MM.1S (cell line): ENCODE results near the gene DNAL4.

ENCODE experiments used
- DNase-seq: peaks from one replicate; pipeline ENCODE4 v3.0.0-alpha.2; 2015
- H2AFZ ChIP-seq: fragments of 300-600 bp; sonication (generic); 2 replicates; pipeline ENCODE4 v1.6.0; 2016; ENCODE audit warnings: antibody characterized with exemption, low read length
- H3F3A ChIP-seq: fragments of 300-600 bp; sonication (generic); 2 replicates; pipeline ENCODE4 v1.6.1; 2016; ENCODE audit warnings: mild to moderate bottlenecking, antibody characterized with exemption, low read length, moderate library complexity, mixed read lengths; ENCODE audit not compliant: insufficient read depth
- H3K27ac ChIP-seq: fragments of 300-600 bp; sonication (generic); 2 replicates; pipeline ENCODE4 v1.5.1; 2016; ENCODE audit warnings: mild to moderate bottlenecking, low read length
- H3K27me3 ChIP-seq: fragments of 300-600 bp; sonication (generic); replicated peaks from 2 replicates; pipeline ENCODE4 v1.6.0; 2016; ENCODE audit warnings: low read length; ENCODE audit not compliant: insufficient read depth
- H3K36me3 ChIP-seq: fragments of 300-600 bp; sonication (generic); replicated peaks from 2 replicates; pipeline ENCODE4 v1.6.1; 2016; ENCODE audit warnings: mild to moderate bottlenecking, low read length, mixed read lengths; ENCODE audit not compliant: insufficient read depth
- H3K4me1 ChIP-seq: fragments of 300-600 bp; sonication (generic); 2 replicates; pipeline ENCODE4 v1.6.1; 2016; ENCODE audit warnings: low read length, mixed read lengths
- H3K4me2 ChIP-seq: fragments of 300-600 bp; sonication (generic); 2 replicates; pipeline ENCODE4 v1.6.0; 2016; ENCODE audit warnings: low read depth, low read length
- H3K4me3 ChIP-seq: fragments of 300-600 bp; sonication (generic); 2 replicates; pipeline ENCODE4 v1.5.1; 2016; ENCODE audit warnings: low read length, mixed read lengths
- H3K79me2 ChIP-seq: fragments of 300-600 bp; sonication (generic); 2 replicates; pipeline ENCODE4 v1.6.1; 2016; ENCODE audit warnings: mixed run types, low read length, mixed read lengths
- H3K9ac ChIP-seq: fragments of 300-600 bp; sonication (generic); 2 replicates; pipeline ENCODE4 v1.6.1; 2016; ENCODE audit warnings: low read length, mixed read lengths
- H3K9me2 ChIP-seq: fragments of 300-600 bp; sonication (generic); replicated peaks from 2 replicates; pipeline ENCODE4 v1.6.1; 2016; ENCODE audit warnings: mild to moderate bottlenecking, low read length, mixed read lengths; ENCODE audit not compliant: insufficient read depth
- H3K9me3 ChIP-seq: fragments of 300-600 bp; sonication (generic); replicated peaks from 2 replicates; pipeline ENCODE4 v1.6.1; 2016; ENCODE audit warnings: mild to moderate bottlenecking, low read length, mixed read lengths; ENCODE audit not compliant: insufficient read depth
- H4K20me1 ChIP-seq: fragments of 300-600 bp; sonication (generic); 2 replicates; pipeline ENCODE4 v1.6.1; 2016; ENCODE audit warnings: mild to moderate bottlenecking, low read length, moderate library complexity, mixed read lengths; ENCODE audit not compliant: insufficient read depth
- CTCF ChIP-seq: fragments of 300-600 bp; sonication (generic); IDR thresholded peaks from 2 replicates; pipeline ENCODE4 v1.5.1; 2016; ENCODE audit warnings: antibody characterized with exemption, low read length, mixed read lengths
- EZH2 ChIP-seq: fragments of 300-600 bp; sonication (generic); optimal IDR thresholded peaks from 2 replicates; pipeline ENCODE3; 2017; ENCODE audit warnings: low read depth, mild to moderate bottlenecking, antibody characterized with exemption, low read length, mixed read lengths
- EZH2phosphoT487 ChIP-seq: fragments of 300-600 bp; sonication (generic); IDR thresholded peaks from 2 replicates; pipeline ENCODE4 v1.6.1; 2018; ENCODE audit warnings: antibody characterized with exemption, low read length

The DNAL4 gene

GRCh38 chr22:38750104-38750503 is 43.8 kb downstream of the DNAL4 start:
- peaks cover 42% of the 10 kb centered on the region for H3F3A ChIP-seq
- TF ChIP-seq CTCF (no peak), EZH2phosphoT487 (no peak), EZH2 (no peak)
- H3K36me3 ChIP-seq: peaks cover 29% of the 10 kb centered on the region
- no peaks in the 10 kb centered on the region for H4K20me1 ChIP-seq
- H3K79me2 ChIP-seq: peaks cover 80% of the 10 kb centered on the region
- H3K9me3 ChIP-seq: no peaks in the 10 kb centered on the region
- peak overlapping the region; percentile 98; the same call in 1 of the 2 replicates for H3K27ac ChIP-seq
- H3K27me3 ChIP-seq: no peaks in the 10 kb centered on the region
- no peak for DNase-seq
- peaks cover 43% of the 10 kb centered on the region for H3K4me1 ChIP-seq
- peak overlapping the region; percentile 90; the same call in 1 of the 2 replicates for H3K4me2 ChIP-seq
- H3K9me2 ChIP-seq: no peaks in the 10 kb centered on the region
- no peak overlapping the region for H3K4me3 ChIP-seq
- no peak overlapping the region for H2AFZ ChIP-seq
- no peak overlapping the region; the same call in 1 of the 2 replicates for H3K9ac ChIP-seq

- peaks cover 32% of the 10 kb centered on the region for H3K36me3 ChIP-seq
- H3K4me1 ChIP-seq: peaks cover 36% of the 10 kb centered on the region
- no peak overlapping the region for H3K4me2 ChIP-seq
- H3K9me3 ChIP-seq: no peaks in the 10 kb centered on the region
- H3K27me3 ChIP-seq: no peaks in the 10 kb centered on the region
- peaks cover 70% of the 10 kb centered on the region for H3K79me2 ChIP-seq
- peaks cover 34% of the 10 kb centered on the region for H3F3A ChIP-seq
- no peak for TF ChIP-seq EZH2
- no peak for TF ChIP-seq CTCF
- no peak for TF ChIP-seq EZH2phosphoT487
- no peak for DNase-seq
- no peaks in the 10 kb centered on the region for H4K20me1 ChIP-seq
- no peak overlapping the region for H3K4me3 ChIP-seq
- no peak overlapping the region for H3K9ac ChIP-seq
- no peak overlapping the region for H2AFZ ChIP-seq
- no peaks in the 10 kb centered on the region for H3K9me2 ChIP-seq
- H3K27ac ChIP-seq: no peak overlapping the region
Measured at GRCh38 chr22:38748487-38749136, 45.3 kb downstream of the DNAL4 start.

- no peaks in the 10 kb centered on the region for H3K9me3 ChIP-seq
- no peaks in the 10 kb centered on the region for H3K27me3 ChIP-seq
- no peaks in the 10 kb centered on the region for H3K9me2 ChIP-seq
- peaks cover 37% of the 10 kb centered on the region for H3K36me3 ChIP-seq
- H2AFZ ChIP-seq: no peak overlapping the region
- TF ChIP-seq EZH2phosphoT487 (no peak), CTCF (no peak), EZH2 (no peak)
- DNase-seq: no peak
- H3F3A ChIP-seq: peaks cover 16% of the 10 kb centered on the region; the same call in 1 of the 2 replicates
- no peak overlapping the region for H3K4me3 ChIP-seq
- peaks cover 10% of the 10 kb centered on the region for H3K4me1 ChIP-seq
- H3K79me2 ChIP-seq: peaks cover 71% of the 10 kb centered on the region
- no peak overlapping the region for H3K4me2 ChIP-seq
- H3K27ac ChIP-seq: no peak overlapping the region
- no peaks in the 10 kb centered on the region for H4K20me1 ChIP-seq
- H3K9ac ChIP-seq: no peak overlapping the region
Measured at GRCh38 chr22:38745676-38746460, 48.1 kb downstream of the DNAL4 start.
